GM12874 (cell line): ENCODE measurements around the gene DKK1.

ENCODE experiments used
- CTCF ChIP-seq: IDR thresholded peaks from 2 replicates; pipeline ENCODE4 v1.5.1; 2011; ENCODE audit warnings: low read depth, mild to moderate bottlenecking, control low read depth, low read length, moderate library complexity; ENCODE audit not compliant: insufficient read depth

Gene DKK1

GRCh38 chr10:52351914-52352330, 37.8 kb downstream of the DKK1 start:
- no peak for TF ChIP-seq CTCF

GRCh38 chr10:52353205-52353604, 39.1 kb downstream of the DKK1 start:
- no peak for TF ChIP-seq CTCF

GRCh38 chr10:52353960-52354394, 39.9 kb downstream of the DKK1 start:
- no peak for TF ChIP-seq CTCF

GRCh38 chr10:52357971-52358370, 43.9 kb downstream of the DKK1 start:
- TF ChIP-seq CTCF, result no peak

- no peak for TF ChIP-seq CTCF
Measured at GRCh38 chr10:52359441-52359840, 45.4 kb downstream of the DKK1 start.
